HepG2 (cell line): ENCODE results near the gene NUDT17. TPM values are rescaled to one million over a fixed set of nuclear protein-coding genes. Genes with fewer than 3 reads are reported as not detected.

Experiments
- ATAC-seq: fragments of 200-7000 bp; cut with Tn5 transposase; 3 replicates; pipeline ENCODE4 v1.9.1; 2020; ENCODE audit warnings: mild to moderate bottlenecking, moderate library complexity
- BruUV-seq: library from RNA; stranded (reverse); fragments of 400-500 nt; replicated peaks from 2 replicates; lab custom pipeline; 2021; lab: Mats Ljungman, UMichigan
- CTCF ChIA-PET: fragments of 300-600 bp; formaldehyde crosslinking; extraction: SDS; loops from one replicate; lab custom pipeline; 2021; ENCODE audit warnings: low total read pairs, inconsistent platforms, low intra/inter-chr PET ratio; lab: Yijun Ruan, JAX
- POLR2A ChIA-PET: fragments of 350-600 bp; sonication (Branson Sonifier 250); formaldehyde crosslinking; loops from one replicate; lab custom pipeline; 2020; ENCODE audit warnings: antibody characterized with exemption, inconsistent platforms; lab: Yijun Ruan, JAX
- DNase-seq: peaks from one replicate; pipeline ENCODE4 v3.0.0-alpha.2; 2015; ENCODE audit warnings: low spot score
- FAIRE-seq: peaks from 3 replicates; lab custom pipeline; 2011; peaks lifted over from hg19 to GRCh38; lab: Jason Lieb, UNC
- H2AFZ ChIP-seq: one replicate; pipeline ENCODE4 v1.6.1; 2011; ENCODE audit warnings: low read length, inconsistent platforms
- H3K27ac ChIP-seq: fragments of 300-600 bp; 3 replicates; pipeline ENCODE4 v1.8.0; 2011; ENCODE audit warnings: mixed run types, mild to moderate bottlenecking, mixed read lengths, low read length, inconsistent platforms; ENCODE audit not compliant: insufficient read depth; ENCODE audit errors: extremely low read length
- H3K27me3 ChIP-seq, 2 experiments: fragments of 200-600 bp in 1 of 2; 2 replicates in 1 of 2; 3 replicates in 1 of 2; pipeline versions ENCODE4 v1.6.0 to v1.8.0; 2011; ENCODE audit warnings: low read length in 2 of 2, mild to moderate bottlenecking in 2 of 2, moderate library complexity in 2 of 2, inconsistent platforms in 1 of 2; ENCODE audit not compliant: insufficient read depth in 2 of 2, control insufficient read depth in 1 of 2
- H3K36me3 ChIP-seq, 2 experiments: fragments of 200-600 bp in 1 of 2; replicated peaks in 1 of 2; 2 replicates in 1 of 2; 3 replicates in 1 of 2; pipeline versions ENCODE4 v1.5.1 to v1.8.0; 2011; ENCODE audit warnings: low read length in 2 of 2, inconsistent platforms in 1 of 2; ENCODE audit not compliant: insufficient read depth in 2 of 2, control insufficient read depth in 1 of 2
- H3K4me1 ChIP-seq: 2 replicates; pipeline ENCODE4 v1.5.1; 2012; ENCODE audit warnings: low read length, inconsistent platforms; ENCODE audit not compliant: insufficient read depth
- H3K4me2 ChIP-seq: 2 replicates; pipeline ENCODE4 v1.6.0; 2011; ENCODE audit warnings: low read depth, low read length, inconsistent platforms
- H3K4me3 ChIP-seq, 3 experiments: fragments of 200-600 bp in 1 of 3; sonication (generic), shearing (Covaris generic) in 1 of 3; replicated peaks in 1 of 3; 2 replicates each; pipeline ENCODE4 v1.5.1; 2011 to 2016; ENCODE audit warnings: low read length in 3 of 3, inconsistent platforms in 2 of 3, low read depth in 2 of 3, mild to moderate bottlenecking in 2 of 3, control low read depth in 1 of 3, mixed read lengths in 1 of 3; ENCODE audit not compliant: insufficient read depth in 1 of 3
- H3K79me2 ChIP-seq: one replicate; pipeline ENCODE4 v1.6.1; 2011; ENCODE audit warnings: low read length, inconsistent platforms; ENCODE audit not compliant: insufficient read depth
- H3K9ac ChIP-seq: 2 replicates; pipeline ENCODE4 v1.6.0; 2011; ENCODE audit warnings: mild to moderate bottlenecking, low read depth, low read length, inconsistent platforms; ENCODE audit not compliant: insufficient read depth
- H3K9me3 ChIP-seq: 2 replicates; pipeline ENCODE4 v1.5.1; 2012; ENCODE audit warnings: mild to moderate bottlenecking, low read length
- H4K20me1 ChIP-seq: 2 replicates; pipeline ENCODE4 v1.6.0; 2011; ENCODE audit warnings: inconsistent platforms, mild to moderate bottlenecking, low read length, moderate library complexity; ENCODE audit not compliant: insufficient read depth
- ATF7 ChIP-seq, 2 experiments: fragments of 450-650 bp in 1 of 2; sonication (generic) in 1 of 2; formaldehyde crosslinking in 1 of 2; IDR thresholded peaks; 2 replicates each; pipeline versions ENCODE4 v1.4.0 to v1.6.1; 2016 to 2020; ENCODE audit warnings: antibody characterized with exemption in 1 of 2, mild to moderate bottlenecking in 1 of 2, missing genetic modification reagents in 1 of 2
- MLXIP ChIP-seq: sonication (generic); formaldehyde crosslinking; IDR thresholded peaks from 2 replicates; pipeline ENCODE4 v1.9.0; 2021; ENCODE audit warnings: missing genetic modification reagents, borderline replicate concordance
- NFYB ChIP-seq: sonication (generic); formaldehyde crosslinking; IDR thresholded peaks from 2 replicates; pipeline ENCODE4 v1.4.0; 2020; ENCODE audit warnings: missing genetic modification reagents
- PLRG1 ChIP-seq: fragments of 450-650 bp; conservative IDR thresholded peaks from 2 replicates; pipeline ENCODE4 v1.6.1; 2016
- POLR2G ChIP-seq: fragments of 200-400 bp; formaldehyde crosslinking; IDR thresholded peaks from 2 replicates; pipeline ENCODE4 v1.6.1; 2018; ENCODE audit warnings: mild to moderate bottlenecking, low read depth, low read length, moderate library complexity
- SIX4 ChIP-seq: sonication (generic); formaldehyde crosslinking; IDR thresholded peaks from 2 replicates; pipeline ENCODE4 v1.4.0; 2020; ENCODE audit warnings: missing genetic modification reagents
- SNAPC2 ChIP-seq: sonication (generic); formaldehyde crosslinking; IDR thresholded peaks from 2 replicates; pipeline ENCODE4 v1.8.1; 2022; ENCODE audit warnings: mild to moderate bottlenecking, missing genetic modification reagents
- SNAPC5 ChIP-seq: sonication (generic); formaldehyde crosslinking; IDR thresholded peaks from 2 replicates; pipeline ENCODE4 v1.8.1; 2023; ENCODE audit warnings: mild to moderate bottlenecking, missing genetic modification reagents, borderline replicate concordance
- SP1 ChIP-seq, 2 experiments: fragments of 450-650 bp in 1 of 2; sonication (generic) in 1 of 2; formaldehyde crosslinking in 1 of 2; IDR thresholded peaks; 2 replicates each; pipeline versions ENCODE4 v1.4.0 to v1.6.1; 2016 to 2020; ENCODE audit warnings: missing genetic modification reagents in 1 of 2
- ZBTB46 ChIP-seq: sonication (generic); formaldehyde crosslinking; IDR thresholded peaks from 2 replicates; pipeline ENCODE4 v1.4.0; 2020; ENCODE audit warnings: mild to moderate bottlenecking, missing genetic modification reagents, borderline replicate concordance
- ZNF121 ChIP-seq: sonication (generic); formaldehyde crosslinking; IDR thresholded peaks from 2 replicates; pipeline ENCODE4 v1.5.0; 2020; ENCODE audit warnings: mild to moderate bottlenecking, missing genetic modification reagents
- ZNF605 ChIP-seq: sonication (generic); formaldehyde crosslinking; IDR thresholded peaks from 2 replicates; pipeline ENCODE4 v1.8.0; 2022; ENCODE audit warnings: mild to moderate bottlenecking, missing genetic modification reagents
- ZSCAN29 ChIP-seq: sonication (generic); formaldehyde crosslinking; conservative IDR thresholded peaks from 2 replicates; pipeline ENCODE4 v1.4.0; 2020; ENCODE audit warnings: mild to moderate bottlenecking, missing genetic modification reagents
- WGBS: methylation state at CpG from one replicate; pipeline ENCODE4 v1.1.6; 2017; ENCODE audit warnings: low lambda C conversion rate; 5-methylcytosine and 5-hydroxymethylcytosine counted together
- in situ Hi-C: cut with HindIII; loops from 2 replicates; pipeline ENCODE4 v1.10.0; 2017; ENCODE audit warnings: low pct_unique_long_range_greater_than_20kb; ENCODE audit not compliant: extremely low pct_ligation_motif_present
- intact Hi-C: fragments of 100-400 bp; cut with micrococcal nuclease; formaldehyde crosslinking; loops from one replicate; pipeline ENCODE4 v1.10.0; 2022; ENCODE audit not compliant: unreplicated experiment
- polyA plus RNA-seq, 8 experiments: library from polyadenylated mRNA; depleted of rRNA in 3 of 8; stranded (reverse) in 7 of 8; unstranded in 1 of 8; fragments of >200 nt; fragmentation: Illumina TruSeq in 4 of 8; extraction: Trizol in 4 of 8; gene quantifications; 2 replicates each; pipeline versions ENCODE4 v1.2.1 to v1.2.3, GENCODE V29; 2011 to 2016; ENCODE audit warnings: low read depth in 4 of 8, missing spikeins in 1 of 8, mixed read lengths in 1 of 8; ENCODE audit not compliant: insufficient read depth in 1 of 8
- total RNA-seq, 5 experiments: library from RNA; depleted of rRNA; stranded (reverse); fragments of >200 nt; fragmentation: Illumina TruSeq; extraction: Trizol; gene quantifications; 2 replicates each; pipeline ENCODE4 v1.2.3, GENCODE V29; 2016; ENCODE audit warnings: low read depth in 1 of 5

The NUDT17 gene
- total and polyA plus RNA-seq, 2 of the 13 experiments (the other 11 are each of a cell fraction or from before 2014, with no cell fraction given) = 2.6 to 5.8 TPM

- FAIRE-seq (no peak), ATAC-seq (peak; percentile 44), DNase-seq (no peak)
- H3K9ac ChIP-seq = peak overlapping the region; percentile 68; the same call in 1 of the 2 replicates
- no peaks in the 10 kb centered on the region for H3K79me2 ChIP-seq
- TF ChIP-seq SNAPC2 (CRISPR knock-in tag) = no peak
- no peak for TF ChIP-seq SIX4 (CRISPR knock-in tag)
- no peak for TF ChIP-seq PLRG1
- peak; percentile 22; the same call in 1 of the 2 replicates for TF ChIP-seq POLR2G
- TF ChIP-seq SNAPC5 (CRISPR knock-in tag) = no peak
- TF ChIP-seq SP1 (IDR thresholded peaks at IDR 0.05) = no peak
- TF ChIP-seq SP1 (CRISPR knock-in tag; IDR thresholded peaks at IDR 0.05) = no peak
- TF ChIP-seq ZNF605 (CRISPR knock-in tag) = no peak
- no peak for TF ChIP-seq ZNF121
- TF ChIP-seq ZSCAN29 = 0 out of 2 replicates have a peak, but pooled peaks have one; percentile 18
- no peak for TF ChIP-seq MLXIP (CRISPR knock-in tag)
- TF ChIP-seq ATF7 (IDR thresholded peaks at IDR 0.05) = no peak
- TF ChIP-seq ATF7 (CRISPR knock-in tag; IDR thresholded peaks at IDR 0.05) = no peak
- TF ChIP-seq ZBTB46 (CRISPR knock-in tag) = 0 out of 2 replicates have a peak, but pooled peaks have one; percentile 11
- TF ChIP-seq NFYB (CRISPR knock-in tag) = no peak
- H4K20me1 ChIP-seq = no peaks in the 10 kb centered on the region
- CTCF ChIA-PET = interaction anchor here (0.6 to 2.5 kb wide), 2 partner anchors 65 to 168 kb away, joined by 4 to 14 read pairs; partner anchors contain the start of gene ITGA10
- H3K4me3 ChIP-seq = peak overlapping the region; percentile 55 to 78 (median 66)
- no peak overlapping the region for H3K27ac ChIP-seq
- in situ Hi-C loops (loop anchor here (10.0 kb wide), 1 partner anchor 170 kb away; no protein-coding TSS in a partner anchor), intact Hi-C loops (loop anchor here (1.0 kb wide), 1 partner anchor 168 kb away; no protein-coding TSS in a partner anchor)
- H2AFZ ChIP-seq = no peak overlapping the region
- peaks cover 12% of the 10 kb centered on the region for H3K4me1 ChIP-seq
- POLR2A ChIA-PET = interaction anchor here (0.8 to 4.5 kb wide), 12 partner anchors 10 to 113 kb away, joined by 3 to 44 read pairs (median 4); partner anchors contain the start of genes LIX1L, PIAS3, POLR3C and RBM8A
- H3K36me3 ChIP-seq = peaks cover 10 to 26% of the 10 kb centered on the region in 2 experiments
- H3K9me3 ChIP-seq = no peaks in the 10 kb centered on the region
- WGBS = 11% methylated on average over 4 of the region's 4 CpGs
- H3K27me3 ChIP-seq = no peaks in the 10 kb centered on the region
- peak overlapping the region; percentile 95 for H3K4me2 ChIP-seq
- BruUV-seq = no TSS peak
These were observed 301 bp upstream of the NUDT17 start for GRCh38 chr1:145845144-145845513.
